GM15510 (cell line): Measurements from ENCODE around the gene FAM83B.

Experiments
- POLR2A ChIP-seq: IDR thresholded peaks from 3 replicates; pipeline ENCODE4 v1.6.1; 2011; ENCODE audit warnings: borderline replicate concordance; ENCODE audit not compliant: insufficient read length; ENCODE audit errors: extremely low read depth

The FAM83B gene

GRCh38 chr6:54847799-54848597 is 1.4 kb downstream of the FAM83B start:
- TF ChIP-seq POLR2A: no peak

GRCh38 chr6:54850114-54850513 is 3.5 kb downstream of the FAM83B start:
- TF ChIP-seq POLR2A: no peak

- TF ChIP-seq POLR2A: no peak
Observed at GRCh38 chr6:54856129-54856528, 9.6 kb downstream of the FAM83B start.

GRCh38 chr6:54860132-54860531 is 13.6 kb downstream of the FAM83B start:
- no peak for TF ChIP-seq POLR2A

GRCh38 chr6:54860739-54861138 is 14.2 kb downstream of the FAM83B start:
- no peak for TF ChIP-seq POLR2A

GRCh38 chr6:54861905-54862616 is 15.5 kb downstream of the FAM83B start:
- no peak for TF ChIP-seq POLR2A

- no peak for TF ChIP-seq POLR2A
Observed at GRCh38 chr6:54864272-54864671, 17.7 kb downstream of the FAM83B start.

- TF ChIP-seq POLR2A: no peak
Observed at GRCh38 chr6:54865091-54865631, 18.6 kb downstream of the FAM83B start.

- TF ChIP-seq POLR2A: no peak
Observed at GRCh38 chr6:54868556-54868955, 22.0 kb downstream of the FAM83B start.

- no peak for TF ChIP-seq POLR2A
Observed at GRCh38 chr6:54873599-54873998, 27.0 kb downstream of the FAM83B start.

GRCh38 chr6:54874349-54875048 is 27.9 kb downstream of the FAM83B start:
- no peak for TF ChIP-seq POLR2A

- TF ChIP-seq POLR2A: no peak
Observed at GRCh38 chr6:54875539-54875938, 29.0 kb downstream of the FAM83B start.

GRCh38 chr6:54876365-54876764 is 29.8 kb downstream of the FAM83B start:
- TF ChIP-seq POLR2A: no peak

GRCh38 chr6:54876871-54877270 is 30.3 kb downstream of the FAM83B start:
- TF ChIP-seq POLR2A: no peak

- TF ChIP-seq POLR2A: no peak
Observed at GRCh38 chr6:54877713-54878317, 31.2 kb downstream of the FAM83B start.
